ENCODE results near the gene LTBP2.
"Not testable (repeated sequence)": the region's sequence is repeated elsewhere in the genome, so short reads cannot be mapped to it uniquely, and the experiment has no call there.

Gene LTBP2

DNA sequence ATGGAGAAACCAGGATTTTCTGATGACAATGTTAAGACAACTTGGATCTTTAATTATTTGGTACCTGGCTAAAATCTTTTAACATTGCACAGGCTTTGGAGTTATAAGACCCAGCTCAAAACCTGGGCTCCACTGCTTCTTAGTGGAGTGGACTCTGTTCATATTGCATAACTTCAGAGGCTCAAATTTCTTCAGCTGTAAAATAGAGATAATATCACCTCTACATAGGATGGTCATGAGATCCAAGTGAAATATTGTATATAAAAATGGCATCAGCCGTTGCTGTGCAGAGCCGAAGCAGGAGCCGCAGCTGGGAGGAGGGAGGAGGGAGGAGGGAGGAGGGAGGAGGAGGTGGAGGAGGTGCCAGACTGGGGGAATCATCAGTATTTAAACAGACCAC is 129.5 kb downstream of the LTBP2 start:
- no peak for DNase-seq (ENCODE audit: low read depth)

DNA sequence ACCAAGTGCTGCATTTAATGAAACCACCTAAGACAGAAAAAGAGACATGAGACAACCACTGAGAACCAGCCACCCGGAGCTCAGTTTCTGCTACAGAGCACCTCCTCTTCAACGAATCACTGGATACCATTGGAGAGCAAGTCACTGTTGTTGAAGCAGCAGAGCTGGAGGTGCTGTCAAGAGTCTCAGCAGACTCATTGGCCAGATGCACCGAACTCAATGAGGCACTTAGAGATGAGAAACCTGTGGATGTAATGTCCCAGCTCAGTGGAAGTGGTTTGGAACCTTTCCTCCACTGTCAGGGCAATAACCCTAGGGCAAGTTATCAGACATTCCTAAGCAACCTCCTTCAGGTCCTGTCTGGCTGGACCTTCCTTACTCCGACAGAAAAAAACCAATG is 132.0 kb downstream of the LTBP2 start:
- no peak for DNase-seq (ENCODE audit: low read depth)

DNA sequence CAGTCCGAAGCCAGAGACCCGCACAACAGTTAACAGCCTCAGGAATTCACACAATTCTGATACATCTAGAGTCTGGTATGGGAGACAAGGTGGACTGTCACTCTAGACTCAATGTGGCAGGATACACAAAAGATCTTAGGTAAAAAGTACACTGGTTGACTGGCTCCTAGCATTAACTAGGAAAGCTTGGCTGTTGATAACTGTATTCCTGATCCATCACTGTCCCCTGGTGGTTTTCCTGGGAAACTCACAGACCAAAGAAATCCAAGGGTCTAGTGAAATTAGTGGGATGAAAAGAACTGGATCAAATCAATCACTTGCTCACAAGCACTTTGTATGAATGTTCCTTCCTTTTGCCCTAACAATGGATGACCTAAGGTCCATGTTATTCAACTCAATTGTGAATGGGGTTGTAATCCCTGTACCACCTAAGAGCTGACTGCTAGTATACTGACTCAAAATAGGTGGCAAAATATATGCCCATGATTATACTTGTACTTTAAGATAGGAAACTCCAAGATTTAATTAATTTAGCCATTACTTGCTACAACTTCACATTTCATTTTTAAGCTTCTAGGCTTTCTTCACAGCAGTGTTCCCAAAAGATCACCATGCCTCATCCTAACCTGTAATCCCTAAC is 132.9 kb downstream of the LTBP2 start:
- DNase-seq (ENCODE audit: low read depth), result no peak

DNA sequence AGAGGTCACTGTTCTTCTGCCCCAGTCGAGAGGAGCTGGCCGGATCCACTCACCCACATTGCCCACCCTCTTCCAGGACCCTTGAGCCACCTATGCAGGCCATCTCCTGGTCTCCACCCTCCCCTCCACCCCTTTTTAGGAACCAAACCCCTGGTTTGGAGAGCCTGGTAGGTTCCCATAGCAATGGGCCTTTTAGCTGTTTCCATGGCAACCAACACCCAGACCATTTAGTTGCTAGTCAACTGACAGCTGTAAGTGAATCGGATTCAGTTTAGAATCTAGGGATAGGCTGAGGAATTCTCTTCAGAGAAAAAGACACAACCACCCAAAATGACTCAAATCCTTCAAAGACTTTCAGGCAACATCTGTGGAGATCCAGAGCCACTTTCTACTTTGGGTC is 135.4 kb downstream of the LTBP2 start:
- DNase-seq (ENCODE audit: low read depth), result no peak

DNA sequence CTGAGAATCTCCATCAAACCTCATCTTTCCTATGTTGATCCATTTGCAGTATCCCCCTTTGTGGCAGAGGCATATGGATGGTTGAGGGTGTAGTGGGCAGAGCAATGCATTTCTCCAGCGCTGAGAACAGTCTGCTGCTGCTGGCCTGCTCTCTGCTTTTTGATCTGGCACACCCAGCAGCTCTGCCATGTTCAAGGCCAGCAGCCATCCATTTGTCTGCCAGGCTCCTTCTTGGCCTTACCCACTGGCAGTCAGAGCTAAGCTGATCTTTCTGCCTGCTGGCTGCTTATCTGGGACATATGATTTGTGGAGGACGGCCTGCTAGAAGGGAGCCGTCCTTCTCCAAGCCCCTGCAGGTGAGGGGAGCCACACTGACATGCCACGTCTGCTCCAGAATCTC is 135.9 kb downstream of the LTBP2 start:
- DNase-seq (ENCODE audit: low read depth), result no peak

DNA sequence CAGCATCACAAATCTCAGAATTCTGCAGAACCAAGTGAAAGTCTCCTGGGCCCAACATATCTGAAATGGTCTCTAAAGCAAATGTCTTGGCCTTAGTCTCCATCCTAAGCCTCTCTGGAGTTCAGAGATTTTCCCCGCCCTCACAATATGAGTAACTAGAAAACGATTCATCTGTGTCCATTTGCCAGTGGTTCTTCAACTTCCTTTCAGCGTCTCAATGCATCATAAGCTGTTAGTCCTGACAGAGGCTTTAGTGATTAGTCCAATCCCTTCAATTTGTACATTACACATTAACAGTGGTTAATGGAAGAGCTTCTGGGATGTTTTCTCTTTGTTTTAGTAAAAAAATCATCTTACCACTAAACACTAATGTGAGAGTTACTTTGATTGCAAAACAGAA is 136.4 kb downstream of the LTBP2 start:
- DNase-seq (ENCODE audit: low read depth), result peak; percentile 62

DNA sequence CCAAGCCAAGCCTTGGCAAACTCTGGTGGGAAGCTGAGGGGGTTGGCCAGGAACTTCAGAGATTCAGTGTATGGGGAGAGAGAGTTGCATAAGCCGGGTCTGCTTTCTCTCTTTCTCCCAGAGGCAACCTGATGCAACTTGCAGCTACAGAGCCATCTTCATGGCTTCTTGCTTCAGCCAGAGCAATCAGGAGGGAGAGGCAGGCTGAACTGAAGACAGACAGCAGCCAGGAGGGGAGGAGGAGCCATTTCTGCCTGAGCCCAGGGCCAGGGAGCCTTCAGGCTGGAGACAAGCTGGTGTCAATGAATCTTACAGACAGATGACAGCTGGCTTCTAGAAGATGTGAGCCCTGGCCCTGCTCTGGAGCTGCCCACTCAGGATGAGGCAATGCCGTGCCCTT is 137.7 kb downstream of the LTBP2 start:
- no peak for DNase-seq (ENCODE audit: low read depth)

DNA sequence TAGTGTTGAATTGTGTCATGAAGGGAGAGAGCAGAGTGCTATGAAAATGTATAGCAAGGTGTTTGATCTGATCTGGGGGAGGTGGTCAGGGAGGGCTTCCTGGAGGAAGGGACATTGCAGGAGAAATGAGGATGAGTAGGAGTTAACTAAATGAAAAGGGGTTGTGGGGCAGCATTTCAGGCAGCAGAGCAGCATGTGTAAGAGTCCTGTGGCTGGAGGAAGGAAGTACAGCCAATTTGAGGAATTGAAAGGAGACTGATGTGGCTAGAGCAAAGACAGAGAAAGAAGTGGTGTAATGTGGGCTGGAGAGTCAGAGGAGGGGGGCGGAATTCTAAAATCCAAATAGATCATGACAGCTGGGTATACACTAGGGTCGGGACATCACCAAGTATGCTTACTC is 139.4 kb downstream of the LTBP2 start:
- DNase-seq (ENCODE audit: low read depth), result no peak

DNA sequence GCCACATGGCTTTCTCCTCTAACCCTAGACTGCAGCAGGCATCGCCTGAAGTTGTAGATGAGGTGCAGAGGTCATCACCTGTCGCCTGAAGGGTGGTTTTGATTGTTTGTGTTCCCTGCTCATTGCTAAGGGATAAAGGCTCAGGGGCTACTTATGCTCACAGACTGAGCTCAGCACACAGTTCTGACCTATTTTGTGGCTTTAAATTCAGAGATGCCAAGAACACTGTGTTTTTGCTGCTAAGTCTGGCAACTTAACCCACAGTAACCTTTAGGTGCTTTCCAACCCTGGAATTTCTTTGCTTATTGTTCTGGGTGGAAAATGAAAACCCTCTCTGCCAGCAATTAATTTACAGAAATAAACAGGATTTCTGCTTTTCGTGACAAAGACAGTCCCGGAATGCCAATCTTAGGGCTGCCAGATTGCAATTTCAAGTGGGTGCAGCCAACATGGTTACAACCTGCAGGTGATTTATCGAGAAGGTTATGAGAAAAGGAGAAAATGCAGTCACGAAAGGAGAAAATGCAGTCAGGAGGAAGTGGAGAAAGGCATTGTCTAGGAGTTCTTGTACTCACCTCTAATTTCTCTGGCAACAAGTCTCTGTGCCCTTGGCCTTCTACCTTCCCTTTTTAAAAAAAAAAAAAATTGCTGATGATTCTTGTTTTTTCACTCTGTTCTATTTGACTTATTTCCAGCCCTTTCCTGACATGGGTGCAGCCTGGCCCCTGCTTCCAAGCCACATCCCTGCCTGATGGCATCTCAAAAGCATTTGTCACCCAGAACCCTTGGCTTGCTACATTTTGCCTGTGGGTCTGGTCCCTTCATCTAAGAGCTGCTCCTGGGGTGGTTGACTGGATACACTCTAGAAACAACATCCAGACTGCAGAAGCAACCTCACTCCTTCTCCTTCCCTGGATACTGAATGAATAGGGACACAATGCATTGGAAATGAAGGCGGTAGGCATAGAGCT is 142.2 kb downstream of the LTBP2 start:
- DNase-seq (ENCODE audit: low read depth), result no peak

DNA sequence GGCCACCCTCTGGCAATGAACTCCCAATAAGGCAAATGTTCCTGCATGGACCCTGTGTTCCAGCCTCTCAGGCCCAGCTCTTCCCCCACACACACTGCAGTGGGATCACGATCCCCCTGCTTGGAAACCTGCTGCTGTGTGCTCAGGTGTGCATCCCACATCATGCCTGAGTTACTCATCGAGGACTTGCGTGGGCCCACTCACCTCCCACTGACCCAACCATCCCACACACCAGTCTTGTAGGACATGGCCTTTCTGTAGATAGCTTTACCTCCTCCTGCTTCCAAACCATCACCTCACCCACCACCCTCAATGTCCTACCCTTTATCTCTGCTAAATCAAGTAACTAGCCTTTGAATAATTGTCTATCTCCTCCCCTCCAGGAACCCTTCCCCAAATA is 143.5 kb downstream of the LTBP2 start:
- DNase-seq (ENCODE audit: low read depth), result no peak

DNA sequence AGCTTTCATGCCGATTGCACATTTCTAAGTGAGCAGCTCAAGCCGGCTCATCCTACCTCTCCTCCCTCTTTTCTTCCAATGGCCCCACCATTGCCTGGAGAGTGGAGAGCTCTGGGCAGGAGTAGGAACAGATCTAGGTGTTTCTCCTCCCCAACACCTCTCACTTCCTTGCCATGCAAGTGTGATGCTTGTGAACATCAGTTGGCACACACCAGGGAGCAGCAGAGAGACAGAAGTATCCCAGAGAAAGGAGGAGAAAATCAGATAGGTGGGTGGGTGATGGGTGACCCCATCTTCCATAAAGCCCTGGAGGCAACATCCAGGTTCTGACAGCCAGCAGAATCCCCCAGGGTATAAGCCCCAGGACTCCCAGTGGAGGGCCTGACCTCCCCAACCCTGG is 146.7 kb downstream of the LTBP2 start:
- no peak for DNase-seq (ENCODE audit: low read depth)

DNA sequence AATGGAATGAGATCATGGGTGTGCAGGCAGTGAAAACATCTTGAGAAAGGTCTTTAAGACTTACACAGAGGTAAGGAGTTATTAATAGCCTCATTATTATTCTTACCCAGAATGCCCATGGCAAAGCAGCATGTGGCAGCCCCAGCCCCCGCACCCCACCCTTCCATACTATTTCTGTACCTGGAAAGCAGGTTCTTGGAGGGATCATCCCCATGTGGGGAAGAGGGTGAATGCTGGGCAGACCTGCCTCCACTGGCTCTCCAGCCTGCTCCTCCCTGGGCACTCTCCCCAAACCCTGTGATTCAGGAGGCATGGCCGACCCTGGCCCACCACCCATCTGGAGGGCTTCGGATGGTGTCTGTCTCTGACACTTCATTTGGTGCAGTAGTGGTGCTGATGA is 147.3 kb downstream of the LTBP2 start:
- DNase-seq (ENCODE audit: low read depth), result no peak

DNA sequence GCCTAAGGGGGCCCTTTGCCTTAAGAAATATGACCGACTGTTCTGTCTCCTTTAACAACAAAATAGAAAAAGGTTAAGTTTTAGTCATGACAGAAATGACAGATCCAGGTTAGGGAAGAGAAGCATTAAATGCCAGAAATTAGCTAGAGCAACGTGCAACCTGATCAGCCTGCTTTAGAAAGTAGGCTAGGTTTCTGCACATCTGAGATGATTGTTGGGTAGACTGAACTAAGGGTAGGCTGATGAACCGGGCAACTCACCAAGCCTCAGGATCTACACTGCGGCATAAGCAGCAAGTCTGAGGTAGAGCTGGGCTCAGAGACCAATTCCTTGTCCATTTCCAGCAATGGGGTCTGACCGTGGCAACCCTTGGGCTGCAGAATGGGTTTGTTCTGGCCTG is 148.3 kb downstream of the LTBP2 start:
- no peak for DNase-seq (ENCODE audit: low read depth)

DNA sequence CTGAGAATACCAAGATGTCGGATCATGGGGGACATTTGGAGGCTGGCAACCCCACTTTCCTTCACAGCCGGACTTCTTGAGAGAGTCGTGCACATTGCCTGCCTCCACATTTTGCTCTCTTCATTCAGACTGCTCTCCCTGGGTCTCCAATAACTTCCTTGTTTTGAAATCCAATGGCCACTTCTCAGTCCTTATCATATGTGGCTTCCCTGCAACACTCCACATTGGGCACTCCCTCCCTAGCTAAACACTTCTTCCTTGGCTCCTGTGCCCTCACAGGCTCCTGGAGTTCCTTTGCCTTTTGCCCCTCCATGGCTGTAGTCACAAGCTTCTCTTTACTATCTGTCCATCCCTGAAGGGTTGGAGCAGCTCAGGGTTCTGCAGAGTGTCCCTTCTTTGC is 149.0 kb downstream of the LTBP2 start:
- DNase-seq (ENCODE audit: low read depth), result no peak

DNA sequence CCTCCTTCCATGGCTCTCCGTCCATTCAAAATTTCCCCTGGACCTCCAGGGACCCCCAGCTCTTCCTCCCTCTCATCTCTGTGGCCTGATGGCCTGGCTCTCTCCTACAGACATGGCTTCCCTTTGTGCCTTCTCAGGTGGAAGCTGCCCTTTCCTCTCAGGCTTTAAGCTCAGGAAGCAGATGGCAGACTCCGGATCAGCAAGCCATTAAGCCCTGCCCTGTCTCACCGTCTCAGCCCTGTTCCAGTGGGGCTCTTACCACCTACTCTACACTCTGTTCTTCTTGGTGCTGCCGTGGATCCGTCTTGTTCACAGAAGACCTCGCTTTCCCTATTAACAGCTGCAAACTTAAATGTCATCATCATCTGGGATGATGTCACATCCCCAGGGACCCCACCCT is 152.1 kb downstream of the LTBP2 start:
- no peak for DNase-seq (ENCODE audit: low read depth)

DNA sequence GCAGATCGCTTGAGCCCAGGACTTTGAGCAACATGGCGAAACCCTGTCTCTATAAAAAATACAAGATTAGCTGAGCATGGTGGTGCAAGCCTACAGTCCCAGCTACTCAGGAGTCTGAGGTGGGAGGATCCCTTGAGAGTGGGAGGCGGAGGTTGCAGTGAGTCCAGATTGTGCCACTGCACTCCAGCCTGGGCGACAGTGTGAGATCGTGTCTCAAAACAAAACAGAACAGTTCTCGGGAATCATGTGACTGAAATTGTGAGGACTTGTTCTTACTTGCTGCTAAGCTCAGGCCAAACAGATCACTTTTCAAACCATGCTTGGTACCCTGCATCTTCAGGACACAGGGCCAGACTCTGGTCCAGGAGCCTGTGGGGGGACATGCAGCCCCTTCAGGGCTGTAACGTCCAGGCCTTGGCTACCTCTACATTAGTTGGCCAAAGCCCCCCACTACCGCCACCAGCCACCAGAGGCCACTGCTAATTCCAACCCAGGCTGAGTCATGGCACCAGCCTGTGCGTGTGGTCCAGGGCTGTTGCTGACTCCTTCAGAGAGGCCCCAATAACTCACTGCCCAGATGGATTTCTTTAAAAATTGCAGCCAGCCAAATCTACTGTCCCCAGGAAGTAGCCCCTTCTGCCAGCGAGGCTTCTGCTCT is 152.6 kb downstream of the LTBP2 start:
- DNase-seq (ENCODE audit: low read depth), result no peak

DNA sequence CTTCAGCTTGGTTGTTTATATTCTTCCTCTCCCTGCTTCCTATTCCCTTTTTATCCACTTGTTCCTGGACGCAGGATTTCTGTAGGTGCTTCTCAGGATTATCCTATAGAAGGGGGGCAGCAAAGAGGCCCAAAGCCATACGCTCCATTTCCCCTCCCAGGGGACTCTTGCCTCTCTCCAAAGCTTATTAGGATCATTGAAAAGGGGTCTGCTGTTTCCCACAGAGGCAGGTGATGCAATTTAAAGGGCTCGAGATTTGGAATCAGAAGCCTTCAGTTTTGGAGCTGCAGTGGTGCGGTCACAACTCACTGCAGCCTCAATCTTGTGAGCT is 154.5 kb downstream of the LTBP2 start:
- no peak for DNase-seq (ENCODE audit: low read depth)

DNA sequence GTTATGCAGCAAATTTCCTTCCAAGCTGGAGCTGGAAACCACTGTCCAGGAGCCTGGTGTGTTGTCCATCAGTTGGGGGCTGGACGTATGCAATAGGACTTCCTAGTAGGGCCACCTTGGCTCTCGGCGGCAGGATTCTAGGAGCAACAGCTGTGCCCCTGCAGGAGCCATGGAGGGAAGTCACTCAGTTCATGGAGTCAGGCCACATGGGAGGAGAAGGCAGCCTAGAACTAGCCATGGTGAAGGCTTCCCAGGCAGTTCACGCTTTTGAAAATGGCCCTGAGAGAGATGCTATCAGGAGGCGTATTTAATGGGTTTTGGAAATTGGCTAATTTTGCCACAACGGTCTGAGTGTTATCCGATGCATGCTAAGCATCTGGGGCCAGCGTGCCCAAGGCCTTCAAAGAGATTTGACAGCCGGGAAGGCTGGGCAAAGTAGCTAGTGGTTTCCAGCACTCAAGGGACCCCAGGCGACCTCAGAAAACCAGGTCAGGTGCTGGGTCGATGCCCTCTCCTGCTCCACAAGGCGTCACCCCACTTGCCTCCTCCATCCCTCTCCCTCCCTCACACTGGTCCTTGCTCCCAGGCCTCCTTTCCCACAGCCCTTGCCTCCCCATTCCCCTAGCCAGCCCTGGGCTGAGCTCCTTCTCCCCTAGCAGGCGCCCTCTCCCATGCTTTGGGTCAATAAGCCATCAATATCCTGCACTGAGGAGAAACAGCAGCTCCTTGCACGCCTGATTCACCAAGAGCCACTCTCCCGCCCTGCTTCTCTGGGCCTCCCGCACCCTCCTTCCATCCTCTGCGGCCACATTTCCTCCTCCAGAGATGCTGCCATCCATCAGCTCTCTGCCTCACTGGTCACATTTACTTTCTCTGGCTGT is 155.1 kb downstream of the LTBP2 start:
- DNase-seq (ENCODE audit: low read depth), result no peak

DNA sequence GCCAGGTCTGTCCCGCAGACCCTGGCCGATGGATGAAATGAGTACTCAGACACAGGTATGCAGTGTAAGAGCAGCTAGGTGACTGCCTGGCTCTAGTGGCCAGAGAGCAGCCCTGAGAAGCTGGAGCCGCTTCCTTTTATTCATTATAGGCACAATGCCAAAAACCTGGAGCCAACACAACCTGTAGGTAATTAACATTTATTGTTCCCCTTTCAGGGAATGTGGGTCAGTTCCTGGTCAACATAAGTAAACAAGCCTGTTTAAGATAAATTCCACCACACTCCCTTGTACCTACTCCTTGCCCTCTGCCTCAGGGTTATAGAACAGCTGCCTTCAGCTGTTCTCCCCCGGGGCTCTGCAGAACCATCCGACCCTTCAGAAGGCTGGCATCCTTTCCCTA is 157.6 kb downstream of the LTBP2 start:
- DNase-seq (ENCODE audit: low read depth), result not testable (repeated sequence)

Measured in GM04503 (cell line).